ENCODE measurements around the gene RGS8.
A peak's percentile ranks its signal among the peaks of the same experiment; 100 is the strongest.

Gene RGS8

GRCh38 chr1:182684116-182684828, at the start of gene RGS8:
TSS of gene RGS8 (minus strand) at chr1:182684587. CDS start at chr1:182669649, 14,938 bp downstream.
- DNase-seq (ENCODE audit: low spot score), result no peak

DNA sequence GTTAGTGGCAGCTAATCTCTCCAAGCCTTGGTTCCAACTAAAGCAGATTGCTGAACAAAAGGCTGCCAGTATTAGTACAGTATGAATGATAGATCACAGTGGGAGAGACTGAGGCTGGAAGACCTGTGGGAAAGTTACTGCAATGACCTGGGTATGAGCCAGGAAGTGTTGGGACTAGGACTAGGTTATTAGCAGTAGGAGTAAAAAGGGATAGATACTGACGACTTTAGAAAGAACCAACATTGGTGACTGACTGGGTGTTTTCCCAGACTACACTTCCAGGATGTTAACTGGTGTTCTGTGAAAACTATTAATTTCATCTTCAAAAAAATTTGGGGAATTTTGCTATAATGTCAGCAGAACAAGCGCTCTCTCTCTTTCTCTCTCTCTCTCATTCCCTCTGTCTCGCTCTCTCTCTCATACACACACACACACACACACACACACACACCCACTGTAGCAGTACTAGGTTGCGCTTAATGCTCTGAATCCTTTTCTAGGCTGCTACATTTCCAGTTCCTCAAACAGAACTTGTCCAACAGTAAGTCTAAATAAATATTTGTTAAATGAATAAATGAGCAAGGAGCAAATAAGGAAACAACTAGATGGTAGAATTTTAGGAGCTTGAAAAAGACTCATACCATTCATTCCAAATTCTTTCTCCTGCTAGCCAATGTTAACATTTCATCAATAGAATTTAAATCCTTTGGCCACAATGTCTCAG, 47.6 kb upstream of the RGS8 start:
- no peak for DNase-seq (ENCODE audit: low spot score)

DNA sequence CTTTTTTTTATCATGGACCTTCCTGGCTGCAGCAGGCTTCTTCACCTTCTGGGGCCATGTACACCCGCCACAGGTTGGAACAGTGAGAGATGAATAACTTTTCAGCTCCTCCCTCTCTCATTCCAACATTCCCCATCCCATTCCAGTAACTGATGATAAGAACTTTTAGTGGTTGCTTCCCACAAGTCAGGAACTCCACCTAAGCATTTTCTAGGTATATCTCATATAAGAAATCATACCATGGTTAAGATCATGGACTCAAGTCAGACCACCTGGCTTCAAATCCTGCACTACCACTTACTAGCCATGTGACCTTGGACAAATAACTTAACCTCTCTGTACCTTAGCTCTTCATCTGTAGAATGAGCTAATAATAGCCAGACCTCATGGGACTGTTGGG, 42.5 kb upstream of the RGS8 start:
- DNase-seq (ENCODE audit: low spot score), result no peak

- DNase-seq (ENCODE audit: low spot score), result peak; percentile 14
These were observed 41.2 kb upstream of the RGS8 start for GRCh38 chr1:182725259-182726255.

GRCh38 chr1:182724215-182724614, 39.8 kb upstream of the RGS8 start:
- DNase-seq (ENCODE audit: low spot score), result no peak

DNA sequence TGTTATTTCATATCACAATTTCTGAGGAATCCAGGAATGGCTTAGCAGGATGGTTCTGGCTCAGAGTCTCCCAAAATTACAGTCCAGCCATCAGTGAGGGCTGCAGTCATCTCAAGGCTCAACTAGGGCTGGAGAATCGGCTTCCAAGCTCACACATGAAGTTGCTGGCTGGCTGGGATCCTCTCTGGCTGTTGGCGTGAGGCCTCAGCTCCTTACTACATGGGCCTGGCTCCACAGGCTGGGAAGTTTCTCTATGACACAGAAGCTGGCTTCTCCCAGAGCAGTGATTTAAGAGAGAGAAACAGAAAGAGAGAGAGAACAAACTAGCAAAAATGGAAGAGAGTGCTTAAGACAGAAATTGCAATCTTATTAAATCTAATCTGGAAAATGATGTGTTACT, 38.8 kb upstream of the RGS8 start:
- no peak for DNase-seq (ENCODE audit: low spot score)

DNA sequence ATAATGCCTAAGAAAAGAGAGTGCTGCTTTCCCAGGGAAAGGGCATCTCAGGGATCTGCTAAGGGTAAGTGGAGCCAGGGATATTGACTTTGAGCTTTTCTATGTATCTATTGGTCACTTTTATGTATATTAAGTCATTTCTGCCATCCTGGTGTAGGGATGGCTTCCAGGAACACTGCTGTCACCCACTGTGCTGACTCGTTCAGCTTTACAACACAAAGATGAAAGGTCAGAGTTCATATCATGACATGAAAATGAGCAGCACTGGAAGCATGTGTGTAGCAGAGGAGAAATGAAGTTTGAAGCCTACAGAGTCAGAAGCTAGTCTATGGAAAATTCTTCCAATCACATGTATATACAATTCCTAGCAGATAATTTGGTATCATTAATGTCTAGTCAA, 37.1 kb upstream of the RGS8 start:
- DNase-seq (ENCODE audit: low spot score), result no peak

DNA sequence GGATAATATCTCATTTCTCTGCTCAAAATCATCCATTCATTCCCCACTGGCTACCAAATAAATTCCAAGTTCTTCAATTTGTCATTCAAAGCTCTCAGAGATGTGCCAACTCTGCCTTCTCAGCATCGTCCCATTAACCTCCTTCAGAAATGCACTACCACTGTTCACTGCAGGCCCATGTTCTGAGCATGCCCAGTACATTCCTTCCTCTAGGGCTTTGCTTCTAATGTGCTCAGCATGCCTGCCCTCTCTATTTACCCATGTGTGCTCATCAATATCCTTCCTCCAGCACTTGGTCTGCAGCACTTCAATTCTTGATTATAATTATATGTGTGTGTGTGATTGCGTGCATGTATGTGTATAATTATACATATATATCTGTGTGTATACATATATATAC, 36.1 kb upstream of the RGS8 start:
- DNase-seq (ENCODE audit: low spot score), result no peak

DNA sequence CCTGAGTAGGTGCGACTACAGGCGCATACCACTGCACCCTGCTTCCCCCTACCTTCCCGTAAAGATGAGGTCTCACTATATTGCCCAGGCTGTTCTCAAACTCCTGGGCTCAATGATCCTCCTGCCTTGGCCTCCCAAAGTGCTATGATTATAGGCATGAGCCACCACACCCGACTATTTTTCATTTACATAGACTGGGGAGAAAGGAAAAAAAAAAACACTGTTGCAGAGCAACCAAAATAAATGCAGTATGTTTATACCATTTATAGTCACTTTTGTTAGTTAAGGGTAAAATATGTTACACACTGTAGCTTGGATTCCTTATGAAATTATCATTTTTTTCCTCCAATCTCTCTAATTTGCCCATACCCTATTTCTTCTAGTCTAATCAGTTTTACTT, 35.2 kb upstream of the RGS8 start:
- no peak for DNase-seq (ENCODE audit: low spot score)

- no peak for DNase-seq (ENCODE audit: low spot score)
These were observed 33.9 kb upstream of the RGS8 start for GRCh38 chr1:182718311-182718710.

DNA sequence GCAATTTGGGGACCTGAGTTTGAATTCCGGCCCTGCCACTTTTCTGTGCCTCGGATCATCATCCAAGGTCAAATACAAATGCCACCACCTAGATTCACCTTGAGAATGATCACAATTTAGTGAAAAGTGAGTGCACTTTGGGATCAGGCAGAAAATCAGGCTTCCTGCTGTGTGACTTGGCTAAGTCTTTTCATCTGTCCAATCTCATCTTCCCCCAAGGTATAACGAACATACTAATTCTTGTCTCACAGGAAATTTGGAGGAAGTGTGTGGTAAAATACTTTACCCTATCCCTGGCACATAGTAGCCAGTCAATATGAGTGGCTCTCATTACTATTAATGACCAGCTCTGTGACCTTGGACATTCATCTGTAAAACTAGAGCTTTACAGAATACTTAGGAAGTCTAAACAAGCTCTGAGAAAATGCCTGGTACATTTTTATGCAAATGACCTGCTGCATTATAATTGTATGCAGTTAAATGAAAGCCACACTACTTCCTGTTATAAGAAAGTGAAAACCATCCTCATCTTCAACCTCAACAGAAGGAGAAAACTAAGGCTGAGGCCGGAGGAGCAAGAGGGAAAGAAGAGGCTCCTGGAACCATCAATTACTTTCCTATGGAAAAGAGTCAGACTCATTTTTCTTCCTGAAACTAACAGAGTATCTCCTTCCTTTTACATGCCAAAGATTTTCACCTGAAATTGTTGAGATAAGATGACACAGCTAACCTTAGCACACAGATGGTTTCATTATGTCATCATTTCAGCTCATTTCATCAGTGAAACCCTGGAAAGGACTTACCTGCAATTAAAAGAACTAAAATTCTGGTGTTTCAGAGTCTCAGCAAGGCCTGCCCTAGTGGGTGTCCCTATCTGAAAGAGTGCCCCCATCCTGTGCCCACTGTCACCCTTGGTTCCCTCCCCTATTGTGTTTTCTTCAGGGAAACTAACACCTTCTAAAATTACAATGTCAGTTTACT, 32.6 kb upstream of the RGS8 start:
- DNase-seq (ENCODE audit: low spot score), result no peak

GRCh38 chr1:182715531-182715930, 31.1 kb upstream of the RGS8 start:
- DNase-seq (ENCODE audit: low spot score), result no peak

- no peak for DNase-seq (ENCODE audit: low spot score)
These were observed 30.2 kb upstream of the RGS8 start for GRCh38 chr1:182714546-182714945.

GRCh38 chr1:182713939-182714338, 29.6 kb upstream of the RGS8 start:
- DNase-seq (ENCODE audit: low spot score), result no peak

DNA sequence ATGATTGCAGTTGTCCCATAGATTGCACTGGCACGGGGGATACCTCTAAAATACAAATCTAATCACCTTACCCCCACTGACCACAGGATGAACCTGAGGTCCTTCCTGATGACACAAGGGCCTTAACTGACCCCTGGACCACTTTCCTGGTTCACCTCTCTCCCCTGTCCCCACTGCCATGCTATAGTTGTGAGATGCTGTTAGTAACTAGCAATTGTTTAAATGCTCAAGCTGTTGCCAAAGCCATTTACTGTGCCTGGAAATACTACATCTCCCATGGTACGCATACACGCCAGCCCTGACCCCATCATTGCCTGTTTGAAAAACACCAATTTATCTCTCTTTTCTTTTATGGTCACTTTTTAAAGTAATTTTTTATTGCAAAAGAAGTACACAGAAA, 29.1 kb upstream of the RGS8 start:
- DNase-seq (ENCODE audit: low spot score), result no peak

DNA sequence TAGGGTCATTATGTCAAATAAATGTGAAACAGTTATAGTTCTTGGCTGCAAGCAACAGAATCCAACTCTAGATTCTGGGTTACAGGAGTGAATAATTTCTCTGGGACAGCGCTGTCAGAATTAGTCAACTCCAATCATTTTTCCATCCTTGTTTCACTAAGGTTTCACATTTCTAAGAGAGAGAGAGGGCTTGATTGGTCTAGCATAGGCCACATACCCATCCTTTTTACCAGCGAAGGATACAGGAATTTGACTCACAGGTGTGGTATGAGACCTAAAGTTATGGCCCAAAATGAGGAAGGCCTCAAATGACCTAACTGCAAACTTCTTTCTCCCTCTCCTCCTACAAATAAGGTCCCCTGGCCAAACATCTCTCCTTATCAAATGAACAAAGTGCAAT, 25.5 kb upstream of the RGS8 start:
- DNase-seq (ENCODE audit: low spot score), result no peak

- no peak for DNase-seq (ENCODE audit: low spot score)
These were observed 24.9 kb upstream of the RGS8 start for GRCh38 chr1:182709225-182709764.

DNA sequence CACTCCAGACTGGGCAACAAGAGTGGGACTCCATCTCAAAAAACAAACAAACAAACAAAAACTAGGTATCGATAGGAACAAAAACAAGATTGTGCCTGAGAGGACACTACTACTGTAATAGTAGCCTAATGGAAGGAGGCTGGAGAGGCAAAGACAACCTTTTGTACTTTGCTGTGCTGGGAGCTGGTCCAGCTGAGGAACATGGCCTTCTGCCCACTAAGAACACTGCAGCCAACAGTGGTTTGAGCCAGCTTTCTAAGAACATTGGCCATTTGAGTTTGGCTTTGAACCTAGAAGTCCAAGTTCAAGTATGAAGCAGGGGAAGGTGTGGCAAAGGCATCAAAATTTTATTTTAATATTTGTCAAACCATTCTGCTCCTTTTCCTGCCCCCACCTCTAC, 22.7 kb upstream of the RGS8 start:
- no peak for DNase-seq (ENCODE audit: low spot score)

DNA sequence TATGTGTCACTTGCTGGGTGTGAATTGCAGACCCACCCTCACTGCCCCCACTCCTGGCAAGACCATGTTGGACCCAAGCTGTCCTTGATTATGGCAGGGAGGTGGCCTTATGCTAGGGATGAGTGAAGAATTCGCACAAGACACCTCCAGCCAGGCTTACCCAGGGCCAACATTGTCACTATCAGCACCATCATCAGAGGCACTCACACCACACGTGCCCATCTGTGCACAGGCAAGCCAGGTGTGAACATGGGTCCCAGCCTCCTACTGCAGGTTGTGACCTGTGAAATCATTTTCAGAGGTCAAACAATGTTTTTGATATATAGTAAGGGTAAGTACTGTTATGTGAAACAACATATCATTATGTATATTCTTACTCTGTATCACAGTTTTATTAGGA, 20.3 kb upstream of the RGS8 start:
- no peak for DNase-seq (ENCODE audit: low spot score)

DNA sequence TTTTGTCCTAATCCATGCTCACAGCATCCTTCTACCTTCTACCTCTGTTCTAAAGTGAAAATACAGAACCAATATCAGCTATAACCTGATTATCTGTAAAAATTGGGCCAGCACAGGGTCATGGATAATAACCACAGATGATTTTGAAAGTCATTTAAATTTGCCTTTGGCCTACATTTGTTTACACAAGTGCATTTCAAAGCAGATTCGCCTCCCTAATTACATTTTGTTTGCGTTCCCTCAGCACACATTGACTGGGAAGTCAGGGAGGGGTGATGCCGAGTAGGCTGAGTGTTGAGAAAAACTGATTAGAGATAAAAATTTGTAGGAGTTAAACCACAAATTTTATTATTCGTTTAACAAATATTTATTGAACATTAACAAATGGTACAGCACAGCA, 19.2 kb upstream of the RGS8 start:
- DNase-seq (ENCODE audit: low spot score), result no peak
